Stimulated activated CD8-positive, alpha-beta memory T cell treated with anti-CD3 and anti-CD28 coated beads, Interleukin-12 subunit alpha, Interleukin-12 subunit beta, amount 100 ng/mL, for 1 hour (primary cell): Measurements from ENCODE around the gene OGFRL1.
"Not testable (repeated sequence)": the region's sequence is repeated elsewhere in the genome, so short reads cannot be mapped to it uniquely, and the experiment has no call there.

ENCODE experiments used
- DNase-seq: peaks from one replicate; pipeline ENCODE4 v3.0.0-alpha.2; 2020; ENCODE audit warnings: low read depth

Gene OGFRL1

DNA sequence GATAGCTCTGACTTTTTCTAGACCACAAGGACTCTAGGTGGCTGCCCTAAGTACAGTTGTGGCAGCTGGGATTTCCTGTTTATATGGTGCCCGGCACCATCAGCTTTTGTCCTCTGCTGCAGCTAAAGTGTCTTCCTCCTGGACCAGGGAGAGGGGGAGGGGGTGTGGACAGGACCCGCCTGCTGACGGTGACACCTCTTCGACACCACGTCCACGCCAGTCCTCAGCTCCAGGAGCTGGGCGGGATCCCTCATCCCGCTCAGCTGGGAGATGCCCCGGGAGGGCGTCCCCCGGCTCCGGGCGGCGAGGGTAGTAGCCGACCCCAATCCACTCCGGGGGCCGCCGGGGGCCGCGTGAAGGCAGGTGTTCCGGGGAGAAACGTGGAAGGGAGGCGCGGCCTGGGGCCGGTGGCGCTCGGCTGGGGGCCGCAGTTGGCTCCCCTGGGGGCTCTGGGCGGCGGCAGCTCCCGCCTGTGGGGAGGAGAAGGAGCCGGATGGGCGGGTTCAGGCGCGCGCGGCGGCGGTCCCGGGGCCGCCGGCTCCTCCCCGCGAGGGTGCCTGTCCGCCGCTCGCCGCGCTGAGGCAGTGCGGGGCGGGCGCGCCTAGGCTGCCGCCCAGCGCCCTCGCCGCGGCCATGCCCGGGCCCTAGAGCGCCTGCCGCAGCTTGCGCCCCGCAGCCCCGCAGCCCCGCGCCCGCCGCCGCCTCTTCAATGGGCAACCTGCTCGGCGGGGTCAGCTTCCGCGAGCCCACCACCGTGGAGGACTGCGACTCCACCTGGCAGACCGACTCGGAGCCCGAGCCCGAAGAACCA is at the start of gene OGFRL1:
Gene OGFRL1 (plus strand): TSS at position 584 of the 811 bp plus-strand sequence. CDS start 126 bp downstream, at position 710.
- peak; percentile 40 for DNase-seq

DNA sequence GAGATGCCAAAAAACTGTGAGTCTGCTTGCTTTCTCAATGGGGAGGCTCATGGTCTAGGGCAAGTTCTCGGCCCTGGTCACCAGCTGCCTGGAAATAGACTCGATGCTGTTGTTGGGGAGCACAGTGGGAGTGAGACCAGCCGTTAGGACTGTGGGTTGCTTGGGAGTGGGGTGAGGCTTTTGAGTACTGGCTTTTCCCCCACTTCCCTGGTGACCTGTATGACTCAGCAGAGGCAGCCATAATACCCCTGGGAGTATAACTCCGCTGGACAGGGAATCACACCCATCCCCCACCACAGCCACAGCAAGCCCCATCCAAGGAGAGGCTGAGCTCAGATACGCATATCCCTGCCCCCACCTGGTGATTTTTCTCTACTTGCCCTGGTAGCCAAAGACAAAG is 48.9 kb upstream of the OGFRL1 start:
- DNase-seq: no peak

DNA sequence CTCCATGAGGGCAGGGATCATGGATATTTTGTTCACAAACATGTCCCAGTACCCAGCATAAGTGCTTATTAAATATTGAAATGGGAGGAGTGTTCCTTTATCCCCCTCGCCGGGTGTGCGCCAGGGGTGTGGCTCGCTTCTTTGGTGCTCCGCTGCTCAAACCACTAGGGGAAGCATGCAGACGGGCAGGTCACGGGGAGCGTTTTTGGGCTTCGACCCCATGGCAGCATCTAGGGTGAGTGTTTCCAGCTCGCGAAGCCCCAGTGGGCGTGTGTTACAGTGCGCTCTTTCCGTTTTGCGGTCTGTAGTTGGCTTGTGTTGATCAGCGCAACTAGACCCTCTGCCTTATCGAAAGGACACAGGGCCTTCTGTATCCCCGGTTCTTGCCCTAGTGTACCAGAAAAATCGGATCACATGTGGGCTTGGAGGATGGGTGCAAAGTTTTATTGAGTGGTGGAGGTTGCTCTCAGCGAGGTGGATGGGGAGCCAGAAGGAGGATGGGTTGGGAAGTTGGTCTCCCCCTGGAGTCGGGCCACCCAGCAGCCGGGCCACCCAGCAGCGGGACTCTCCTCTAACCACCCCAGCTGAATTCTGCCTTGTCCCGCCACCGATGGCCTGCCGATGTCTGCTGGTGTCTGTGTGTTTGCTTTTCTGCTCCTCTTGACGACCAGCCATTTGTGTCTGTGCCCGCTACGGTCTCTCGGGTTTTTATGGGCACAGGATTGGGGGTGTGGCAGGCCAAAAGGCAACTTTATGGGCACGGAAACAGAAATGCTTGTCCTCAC is 43.2 kb upstream of the OGFRL1 start:
- DNase-seq: no peak

DNA sequence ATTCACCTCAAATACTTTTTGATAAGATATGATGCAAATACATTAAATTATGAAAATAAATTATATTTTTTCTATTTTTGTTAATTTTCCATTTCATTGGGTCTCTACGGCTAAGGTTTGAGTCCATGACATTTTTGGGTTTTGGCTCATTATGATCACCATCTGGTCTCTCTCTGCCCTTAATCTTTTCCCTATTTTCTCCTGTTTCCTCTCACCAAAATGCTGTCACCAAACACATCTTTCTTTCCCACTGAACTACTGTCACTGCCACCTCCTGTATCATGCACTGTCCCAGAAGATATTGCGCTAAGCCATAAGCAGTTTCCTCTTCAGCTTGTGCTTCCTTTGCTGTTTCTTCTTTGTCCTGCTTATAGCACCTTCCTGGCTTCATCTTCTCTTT is 42.0 kb upstream of the OGFRL1 start:
- no peak for DNase-seq

DNA sequence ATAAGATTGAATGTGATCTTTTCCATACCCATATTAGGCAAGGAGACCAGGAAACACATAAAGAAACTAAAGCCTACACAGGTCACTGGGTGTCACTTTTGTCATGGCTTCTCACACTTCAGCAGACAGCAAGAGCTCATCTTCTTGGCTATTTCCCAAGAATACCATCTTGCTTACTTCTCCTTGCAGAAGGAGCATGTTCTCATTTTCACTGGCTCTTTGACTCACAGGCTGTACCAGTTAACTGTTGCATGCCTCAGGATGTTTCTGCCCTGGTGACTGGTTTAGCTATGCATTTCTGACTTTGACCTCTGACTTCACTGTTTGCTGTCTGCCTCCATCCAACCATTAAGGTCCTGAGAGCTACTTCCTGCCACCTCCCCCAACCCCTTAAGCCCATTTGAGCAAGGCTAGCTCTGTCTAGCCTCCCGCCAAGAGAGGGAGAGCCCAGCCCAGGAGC is 40.3 kb upstream of the OGFRL1 start:
- no peak for DNase-seq

DNA sequence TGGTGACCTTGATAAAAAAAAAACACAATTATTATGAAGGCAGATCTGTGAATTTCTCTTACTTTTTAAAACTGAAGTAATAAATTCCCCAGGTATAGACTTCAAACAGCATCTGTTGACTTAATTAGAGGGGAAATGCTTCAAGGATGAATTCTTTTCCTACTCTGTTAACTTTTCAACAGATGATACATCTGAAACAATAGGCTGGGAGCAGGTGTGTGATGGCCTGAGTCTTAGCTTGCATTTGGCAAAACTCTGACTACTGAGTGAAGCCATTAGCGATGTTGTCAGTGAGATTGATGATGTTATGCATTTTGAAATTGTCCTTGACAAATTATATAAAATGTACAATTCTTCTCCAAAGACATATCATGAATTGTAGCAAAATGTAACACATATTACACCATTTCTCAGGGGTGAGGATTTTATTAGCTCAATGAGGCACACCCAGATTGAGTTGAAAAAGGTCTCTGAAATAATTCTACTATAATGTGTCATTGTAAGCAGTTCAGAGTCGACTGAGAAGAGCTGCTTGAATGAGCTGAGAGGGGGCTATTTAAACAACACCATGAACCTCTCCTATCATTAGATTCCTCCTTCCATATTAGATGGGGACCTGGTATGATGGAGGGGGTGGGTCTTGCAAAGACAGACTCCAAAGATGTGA is 39.6 kb upstream of the OGFRL1 start:
- DNase-seq: no peak

DNA sequence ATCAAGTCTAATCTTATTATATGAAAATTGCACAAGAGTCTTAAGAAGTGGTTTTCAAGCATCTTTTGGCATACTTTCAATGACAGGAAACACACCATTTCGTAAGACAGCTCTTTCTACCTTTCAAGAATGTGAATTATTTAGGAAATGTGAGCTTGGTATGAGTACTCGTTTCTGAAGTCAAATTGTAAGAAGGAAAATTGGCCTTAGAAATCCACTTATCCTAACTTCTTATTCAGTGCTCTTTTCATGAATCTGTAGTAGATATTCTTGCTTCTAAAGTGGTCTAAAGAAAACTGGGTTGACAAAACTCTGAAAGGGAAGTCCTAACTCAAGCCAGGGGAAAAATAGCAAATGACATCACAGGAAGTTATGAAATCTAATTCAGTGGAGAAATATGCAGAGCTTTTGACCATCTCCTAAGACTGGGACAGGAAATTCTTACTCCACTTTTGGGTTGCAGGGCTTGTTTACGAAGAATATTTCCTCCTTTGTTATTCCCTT is 38.5 kb upstream of the OGFRL1 start:
- DNase-seq: no peak

DNA sequence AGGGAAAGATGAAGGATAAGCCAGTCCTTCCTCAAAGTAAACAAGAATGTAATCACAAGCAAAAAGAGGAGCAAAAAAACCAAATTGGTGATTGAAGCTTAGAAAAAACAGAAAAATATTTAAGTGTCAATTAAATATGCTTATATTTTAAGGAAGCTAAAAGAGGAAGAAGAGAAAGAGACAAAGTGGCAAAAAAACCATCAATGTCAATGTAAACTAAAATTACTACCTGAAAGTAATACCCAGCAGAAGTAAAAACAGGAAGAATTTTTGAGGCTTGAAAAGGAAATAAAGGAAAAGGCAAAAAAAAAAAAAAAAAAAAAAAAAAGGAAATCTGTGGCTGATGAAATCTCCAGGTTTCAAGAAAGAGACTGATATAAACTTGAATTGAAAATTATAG is 36.2 kb upstream of the OGFRL1 start:
- DNase-seq: no peak

DNA sequence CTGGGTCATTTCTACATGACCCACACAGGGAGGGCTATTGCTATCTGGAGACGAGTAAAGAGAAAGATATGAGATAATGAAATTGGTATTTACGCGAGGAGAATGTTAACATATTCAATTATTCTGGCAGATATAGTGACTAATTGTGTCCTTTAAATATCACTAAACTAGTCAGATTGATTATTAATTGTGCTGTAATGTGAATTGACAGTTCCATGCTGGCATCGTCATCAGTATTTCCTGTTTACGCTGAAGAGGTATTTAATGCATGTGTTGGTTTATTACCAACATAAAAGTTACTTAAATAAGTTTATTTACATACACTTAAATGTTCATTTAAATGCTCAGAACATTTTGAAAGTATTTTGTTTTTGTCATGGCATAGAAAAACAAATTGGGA is 35.7 kb upstream of the OGFRL1 start:
- no peak for DNase-seq

DNA sequence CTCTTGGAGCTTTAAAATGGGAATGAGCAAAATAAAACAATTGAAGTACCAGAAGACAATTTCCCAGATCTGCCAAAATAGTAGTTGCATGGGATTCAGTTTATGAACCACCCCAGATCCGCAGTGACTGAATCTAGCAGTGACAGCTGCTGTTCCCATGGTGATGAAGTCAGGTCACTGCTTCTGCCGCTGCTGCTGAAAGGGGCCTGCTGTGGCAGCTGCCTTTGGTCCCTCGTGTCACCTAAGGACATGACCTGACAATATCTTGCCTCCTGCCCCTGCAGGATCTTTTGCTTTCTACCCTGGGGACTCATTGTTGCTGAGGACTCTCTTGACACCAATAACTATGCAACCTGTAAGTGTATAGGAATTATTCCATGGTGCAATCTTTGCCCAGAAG is 34.3 kb upstream of the OGFRL1 start:
- no peak for DNase-seq

DNA sequence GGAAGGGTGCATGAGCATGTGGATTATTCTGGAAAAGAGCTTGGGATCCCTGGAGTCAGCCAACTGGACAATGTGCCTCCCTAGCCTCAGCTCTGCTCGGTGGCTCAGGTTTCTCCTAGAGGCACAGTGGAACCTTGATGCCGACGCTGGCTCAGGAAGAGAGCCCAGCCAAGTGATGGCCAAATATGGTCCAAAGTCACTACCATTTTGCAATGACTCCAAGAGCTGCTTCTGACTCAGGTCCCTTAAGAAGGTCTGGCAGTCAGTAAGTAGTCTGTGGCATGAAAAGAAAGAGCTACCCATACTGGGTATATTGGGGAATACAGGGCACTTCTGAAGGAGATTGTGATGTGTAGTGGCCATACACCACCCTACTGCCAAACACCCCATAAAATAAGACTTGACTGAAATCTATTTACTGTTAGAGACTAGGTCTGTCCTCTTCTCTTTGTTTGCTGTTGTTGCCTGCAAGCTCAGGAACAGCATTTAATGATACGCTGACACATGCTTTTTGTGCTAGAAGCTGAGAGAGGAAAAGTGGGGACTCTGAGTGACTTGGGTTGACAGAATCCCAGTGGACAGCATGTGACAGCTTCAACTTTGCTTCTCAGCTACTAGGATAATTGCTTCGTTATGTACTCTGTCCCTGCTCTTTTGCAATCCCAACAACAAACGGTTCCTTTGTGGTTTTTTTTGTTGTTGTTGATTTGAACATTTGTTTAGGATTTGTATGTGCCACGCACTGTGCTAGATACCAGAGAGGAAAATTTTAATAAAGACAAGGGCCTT is 30.3 kb upstream of the OGFRL1 start:
- DNase-seq: no peak

DNA sequence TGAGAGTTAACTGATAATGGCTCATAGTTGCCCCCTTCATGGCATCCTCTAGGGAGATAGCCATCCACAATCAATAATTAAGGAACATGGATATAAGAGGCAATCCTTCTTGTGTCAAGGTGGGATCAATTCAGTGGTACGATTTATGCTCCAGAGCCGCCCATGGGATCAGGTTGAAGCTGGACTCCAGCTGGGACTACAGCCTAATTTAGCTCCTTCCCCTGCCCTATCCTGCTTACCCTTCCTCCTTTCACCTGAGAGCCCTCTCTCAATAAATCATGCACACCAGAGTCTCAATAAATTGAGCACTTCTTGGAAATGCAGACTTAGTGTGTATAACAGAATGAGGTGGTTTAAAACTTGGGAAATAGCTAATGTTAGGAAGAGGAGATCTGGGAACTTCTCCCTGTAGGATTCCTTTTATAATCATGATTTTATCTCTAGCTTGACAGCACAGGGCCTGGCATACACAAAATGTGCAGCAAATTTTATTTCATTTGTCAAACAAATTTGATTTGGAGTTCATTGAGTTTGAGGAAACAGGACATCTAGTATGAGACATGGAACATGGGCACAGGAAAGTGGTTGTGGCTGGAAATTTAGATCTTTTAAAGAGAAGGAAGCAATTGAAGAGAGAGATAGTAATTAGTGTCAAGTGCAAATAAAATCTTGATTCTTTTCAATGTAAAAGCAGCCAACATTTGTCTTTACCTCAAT is 28.6 kb upstream of the OGFRL1 start:
- DNase-seq: no peak

DNA sequence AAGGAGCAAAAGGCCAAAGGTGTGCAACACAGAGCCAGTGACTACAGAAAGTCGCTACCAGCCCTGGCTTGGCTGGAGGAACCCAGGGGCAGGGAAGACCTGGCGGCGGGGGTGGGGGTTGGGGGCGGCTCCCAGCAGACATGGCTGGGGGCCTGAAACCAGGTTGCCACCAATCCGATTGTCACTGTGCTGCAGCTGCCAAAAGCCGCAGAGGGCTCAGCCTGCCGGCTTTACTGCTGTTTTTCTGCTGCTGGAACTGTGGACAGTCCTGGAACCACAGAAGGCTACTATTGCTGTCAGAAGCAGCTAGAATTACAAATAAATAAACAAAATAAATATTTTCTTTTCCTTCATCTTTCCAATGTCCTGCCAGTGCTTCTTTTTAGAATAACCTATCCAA is 25.7 kb upstream of the OGFRL1 start:
- no peak for DNase-seq

DNA sequence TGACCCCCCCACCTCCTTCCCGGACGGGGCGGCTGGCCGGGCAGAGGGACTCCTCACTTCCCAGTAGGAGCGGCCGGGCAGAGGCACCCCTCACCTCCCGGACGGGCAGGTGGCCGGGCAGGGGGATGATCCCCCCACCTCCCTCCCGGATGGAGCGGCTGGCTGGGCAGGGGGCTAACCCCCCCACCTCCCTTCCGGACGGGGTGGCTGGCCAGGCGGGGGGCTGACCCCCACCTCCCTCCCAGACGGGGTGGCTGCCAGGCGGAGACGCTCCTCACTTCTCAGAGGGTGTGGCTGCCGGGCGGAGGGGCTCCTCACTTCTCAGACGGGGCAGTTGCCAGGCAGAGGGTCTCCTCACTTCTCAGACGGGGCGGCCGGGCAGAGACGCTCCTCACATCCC is 22.2 kb upstream of the OGFRL1 start:
- not testable (repeated sequence) for DNase-seq

DNA sequence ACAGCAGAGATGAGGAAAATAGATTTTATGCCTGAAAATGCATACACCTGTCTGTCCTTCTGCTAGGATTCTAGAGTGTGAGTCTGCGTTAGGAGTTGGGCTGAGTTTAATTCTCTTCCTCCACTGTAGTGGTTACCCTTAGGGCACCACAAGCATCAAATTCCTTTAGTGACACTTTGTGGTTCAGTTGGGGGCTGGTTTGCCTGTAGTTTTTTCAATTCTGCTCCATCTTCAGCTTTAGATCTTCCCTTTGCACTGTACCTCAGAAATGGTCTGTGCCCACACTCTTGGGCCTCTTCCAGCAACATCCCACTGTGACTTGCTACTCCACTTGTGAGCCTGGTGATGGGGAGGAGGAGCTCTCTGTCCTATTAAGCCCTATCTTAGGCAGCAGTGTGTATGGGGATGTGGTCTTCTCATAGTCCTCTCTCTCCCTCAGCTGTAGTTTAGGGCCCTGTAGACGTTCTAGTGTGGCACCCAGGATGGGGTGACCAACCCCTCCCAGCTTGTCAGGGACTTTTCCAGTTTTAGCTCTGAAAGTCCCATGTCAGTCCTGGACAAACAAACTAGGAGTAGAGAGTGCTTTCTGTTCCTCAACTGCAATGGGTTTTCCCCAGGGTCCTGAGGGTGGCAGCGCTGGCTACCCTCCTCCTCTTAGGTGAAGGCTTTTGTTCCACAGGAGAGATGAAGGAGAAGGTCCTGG is 19.7 kb upstream of the OGFRL1 start:
- DNase-seq: no peak

DNA sequence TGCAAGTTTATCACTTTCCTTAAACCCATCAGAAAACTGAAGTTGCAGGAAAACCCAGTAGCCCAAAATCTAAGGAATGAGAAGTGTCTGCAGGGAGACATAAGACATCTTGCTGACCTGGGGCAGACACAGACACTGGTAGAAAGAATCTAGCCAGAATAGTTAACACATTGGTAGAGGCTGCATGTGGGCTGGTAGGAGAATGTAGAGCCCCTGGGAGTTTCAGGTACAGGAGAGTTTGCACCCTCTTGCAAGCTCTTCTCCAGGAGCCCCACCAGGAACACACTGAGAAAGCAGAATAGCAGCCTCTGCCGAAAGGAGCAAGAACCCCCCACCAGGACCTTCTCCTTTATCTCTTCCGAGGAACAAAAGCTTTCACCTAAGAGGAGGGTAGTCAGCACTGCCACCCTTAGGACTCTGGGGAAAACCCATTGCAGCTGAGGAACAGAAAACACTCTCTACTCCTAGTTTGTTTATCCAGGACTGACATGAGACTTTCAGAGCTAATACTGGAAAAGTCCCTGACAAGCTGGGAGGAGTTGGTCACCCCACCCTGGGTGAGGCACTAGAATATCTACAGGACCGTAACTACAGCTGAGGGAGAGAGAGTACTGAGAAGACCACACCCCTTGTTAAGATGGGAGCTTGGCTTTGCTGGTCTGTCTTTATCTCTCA is 10.5 kb upstream of the OGFRL1 start:
- no peak for DNase-seq

DNA sequence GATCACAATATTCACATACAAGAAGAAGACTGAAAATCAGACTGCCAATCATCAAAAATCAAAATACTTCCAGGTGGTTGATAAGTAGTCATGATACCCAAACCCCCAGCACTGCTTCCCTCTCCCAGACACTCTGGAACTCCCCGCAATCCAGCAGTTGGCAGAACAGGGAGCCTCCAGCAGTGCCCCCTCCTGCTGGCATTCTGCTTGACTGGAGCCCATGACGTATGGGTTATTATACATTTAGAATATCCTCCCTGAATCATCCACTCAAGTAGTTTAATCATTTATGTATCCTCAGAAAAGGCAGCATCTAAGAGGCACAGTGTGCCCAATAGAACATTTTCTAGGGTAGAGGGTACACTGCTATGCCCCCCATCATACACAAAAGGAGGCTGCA is 9.3 kb upstream of the OGFRL1 start:
- no peak for DNase-seq

DNA sequence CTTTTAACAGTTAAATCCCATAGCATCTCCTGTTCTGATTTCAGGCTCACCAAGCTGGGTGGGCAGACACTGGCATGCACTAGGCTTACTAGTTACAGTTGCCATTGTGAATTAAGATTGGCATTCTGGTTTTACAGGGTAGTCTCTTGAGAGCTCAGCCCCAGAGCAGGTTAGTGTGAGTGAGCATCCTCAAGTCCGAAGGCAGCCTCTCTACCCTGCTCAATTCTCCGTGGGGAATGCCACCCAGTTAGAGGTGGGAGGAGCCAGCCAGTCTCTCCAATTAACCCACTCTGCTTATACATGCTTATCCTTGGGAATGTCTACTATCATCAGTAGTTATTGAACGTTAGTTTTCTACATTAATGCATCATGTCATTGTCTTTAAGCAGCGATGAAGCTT is 8.9 kb upstream of the OGFRL1 start:
- no peak for DNase-seq

DNA sequence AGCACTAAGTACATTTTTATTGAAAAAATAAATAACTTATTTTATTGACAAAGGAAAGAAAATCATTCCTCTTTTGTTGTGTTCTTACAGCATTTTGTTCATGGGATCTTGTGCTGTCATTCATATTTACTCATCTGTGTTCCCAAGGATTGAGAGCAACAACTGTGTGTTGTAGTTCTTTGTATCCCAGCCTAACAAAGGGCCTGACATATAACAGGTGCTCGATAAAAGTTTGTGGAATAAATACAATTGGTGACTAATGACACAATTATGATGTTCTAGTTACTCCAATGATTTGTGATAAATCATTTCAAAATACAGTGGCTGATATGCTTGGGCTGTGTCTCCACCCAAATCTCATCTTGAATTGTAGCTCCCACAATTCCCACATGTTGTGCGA is 7.9 kb upstream of the OGFRL1 start:
- no peak for DNase-seq

DNA sequence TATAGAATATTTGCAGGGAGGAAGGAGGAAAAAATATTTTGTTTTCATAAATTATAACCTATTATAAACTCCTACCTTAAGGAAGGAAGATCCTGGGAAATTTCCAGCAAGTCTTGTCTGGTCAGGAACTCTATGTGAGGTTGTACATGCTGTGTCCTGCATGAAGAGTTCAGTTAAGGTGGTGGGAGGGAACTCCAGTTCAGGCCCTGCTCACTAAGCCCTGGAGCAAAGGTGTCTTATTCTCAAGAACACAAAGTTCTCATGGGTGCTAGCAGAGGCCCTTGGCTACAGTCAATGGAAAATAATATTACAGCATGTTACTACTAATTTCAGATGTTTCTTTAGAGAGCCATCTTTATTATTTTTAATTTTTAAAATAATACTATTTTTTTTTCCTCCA is 3.8 kb upstream of the OGFRL1 start:
- DNase-seq: no peak
